Activated T-cell treated with anti-CD3 and anti-CD28 coated beads, Interleukin-2, amount 50 U/mL, for 48 hours (primary cell): ENCODE results near the gene SLC35G3.
"Not testable (repeated sequence)": the region's sequence is repeated elsewhere in the genome, so short reads cannot be mapped to it uniquely, and the experiment has no call there.

Experiments used
- DNase-seq, 2 experiments: peaks; one replicate each; pipeline ENCODE4 v3.0.0-alpha.2; 2020

The SLC35G3 gene

GRCh38 chr17:35162755-35163154, 31.4 kb downstream of the SLC35G3 start:
- DNase-seq, result no peak

- DNase-seq, result no peak
Observed at GRCh38 chr17:35161281-35161761, 32.9 kb downstream of the SLC35G3 start.

DNA sequence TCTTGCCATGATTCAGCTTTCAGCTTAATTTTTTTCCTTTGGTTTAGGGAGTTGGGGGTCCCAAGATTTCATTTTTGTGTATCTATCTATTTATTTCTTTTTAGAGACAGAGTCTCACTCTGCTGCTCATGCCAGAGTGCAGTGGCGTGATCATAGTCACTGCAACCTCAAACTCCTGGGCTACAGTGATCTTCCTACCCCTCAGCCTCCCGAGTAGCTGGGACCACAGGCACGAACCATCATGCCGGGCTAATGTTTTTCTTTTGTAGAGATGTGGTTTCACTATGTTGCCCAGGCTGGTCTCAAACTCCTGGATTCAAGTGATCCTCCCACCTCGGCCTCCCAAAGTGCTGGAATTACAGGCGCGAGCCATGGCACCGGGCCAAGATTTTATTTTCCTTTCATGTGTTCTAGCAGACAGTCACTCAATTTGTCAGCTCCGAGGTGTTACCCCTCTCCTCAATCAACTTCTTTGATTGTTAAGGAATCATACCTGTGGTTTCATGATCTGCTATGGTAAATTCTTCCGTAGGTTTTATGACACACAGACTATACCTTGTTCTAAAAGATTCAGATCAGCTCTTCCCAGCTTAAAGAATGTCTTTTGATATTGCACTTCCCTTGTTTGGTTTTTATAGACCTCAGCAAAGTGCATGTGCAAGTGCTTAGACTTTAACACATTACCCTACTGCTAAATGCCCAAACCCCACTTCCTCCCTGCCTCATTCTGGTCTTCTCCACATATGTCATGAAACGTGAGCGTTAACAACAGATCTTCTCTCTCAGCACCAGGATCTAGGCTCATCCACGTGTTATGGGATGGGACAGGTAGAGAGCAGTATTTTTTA, 33.6 kb downstream of the SLC35G3 start:
- DNase-seq, result peak; percentile 35 to 46

DNA sequence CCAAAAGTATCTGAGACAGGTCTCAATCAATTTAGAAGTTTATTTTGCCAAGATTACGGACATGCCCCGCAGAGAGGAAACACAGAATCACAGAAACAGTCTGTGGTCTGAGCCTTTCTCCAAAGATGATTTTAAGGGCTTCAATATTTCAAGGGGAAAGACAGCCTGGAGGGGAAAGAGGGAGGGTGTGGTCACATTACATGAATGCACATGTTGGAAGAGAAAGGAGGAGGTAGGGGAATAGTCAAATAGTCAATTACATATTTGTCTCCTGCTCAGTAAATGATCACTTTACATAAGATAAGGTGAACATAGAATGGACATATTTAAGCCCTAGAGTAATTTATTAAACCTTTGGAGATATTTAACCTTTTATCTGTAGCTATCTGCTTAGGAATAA, 34.3 kb downstream of the SLC35G3 start:
- no peak for DNase-seq

GRCh38 chr17:35155246-35155645, 38.9 kb downstream of the SLC35G3 start:
- no peak for DNase-seq

DNA sequence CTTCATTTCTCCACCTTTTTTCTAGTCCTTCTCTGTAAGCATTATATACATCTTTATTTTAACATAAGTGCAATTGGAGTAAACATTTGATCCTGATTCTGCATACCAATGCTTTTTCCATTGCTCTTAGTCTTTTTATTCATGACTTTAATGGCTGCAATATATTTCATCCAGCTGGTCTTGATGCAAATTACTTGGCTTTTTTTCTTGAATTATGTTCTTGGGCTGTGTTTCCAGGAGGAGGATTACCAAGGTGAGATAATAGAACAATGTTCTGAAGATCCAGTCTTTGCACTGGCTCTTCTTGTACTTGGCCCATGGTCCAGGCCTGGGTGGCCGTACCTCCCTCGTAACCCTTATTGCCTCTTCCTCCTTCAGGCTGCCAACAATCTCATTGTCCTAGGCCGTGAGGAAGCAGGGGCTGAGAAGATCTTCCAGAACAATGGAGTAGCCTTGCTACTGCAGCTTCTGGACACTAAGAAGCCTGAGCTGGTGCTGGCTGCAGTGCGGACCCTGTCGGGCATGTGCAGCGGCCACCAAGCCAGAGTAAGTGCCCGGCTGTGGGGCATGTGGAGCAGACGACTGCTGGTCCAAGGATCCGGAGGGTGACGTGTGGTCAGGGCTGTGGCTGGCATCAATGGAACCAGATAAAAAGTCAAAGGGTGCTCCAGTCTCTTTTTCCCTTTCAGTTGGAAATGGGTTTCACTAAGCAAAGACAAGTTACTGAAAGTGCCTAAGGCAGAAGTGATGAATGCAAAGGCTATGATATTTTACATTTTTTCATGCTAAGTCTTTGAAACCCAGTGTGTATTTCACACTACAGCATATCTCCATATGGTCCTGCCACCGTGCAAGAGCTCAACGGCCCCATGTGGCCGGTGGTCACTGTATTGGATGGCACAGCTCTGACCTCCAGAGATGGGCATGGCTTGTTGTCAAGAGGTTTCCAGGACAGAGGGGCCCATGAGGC, 39.7 kb downstream of the SLC35G3 start:
- DNase-seq, result no peak

DNA sequence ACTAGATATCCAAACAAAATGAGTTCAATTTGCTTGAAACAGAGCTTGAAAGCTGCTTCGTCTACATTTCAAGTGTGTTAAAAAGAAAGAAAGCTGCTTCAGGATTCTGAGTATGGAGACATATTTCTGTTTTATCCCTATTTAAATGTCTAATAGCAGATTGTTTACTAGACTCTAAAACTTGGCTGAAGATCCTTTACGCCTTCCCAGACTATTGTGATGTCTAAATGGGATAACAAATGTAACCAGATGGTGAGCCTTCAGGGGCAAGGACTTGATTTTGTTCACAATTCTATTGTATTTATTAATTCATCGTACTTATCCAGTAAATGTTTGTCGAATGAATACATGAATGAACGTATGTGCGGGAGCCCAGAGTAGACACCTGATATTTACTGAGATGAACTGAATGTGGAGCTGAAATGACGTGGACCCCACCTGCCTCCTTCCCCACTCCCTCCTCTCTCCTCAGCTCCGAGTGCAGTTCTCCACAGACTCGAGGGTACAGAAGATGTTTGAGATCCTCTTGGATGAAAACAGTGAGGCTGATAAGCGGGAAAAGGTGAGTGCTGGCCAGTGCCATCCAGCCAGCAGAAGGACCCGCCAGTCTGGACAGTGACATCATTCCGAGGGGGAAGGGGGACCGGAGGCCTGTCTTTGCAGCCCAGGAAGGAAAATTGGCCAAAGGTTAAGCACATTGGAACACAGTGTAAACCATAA, 41.6 kb downstream of the SLC35G3 start:
- no peak for DNase-seq

DNA sequence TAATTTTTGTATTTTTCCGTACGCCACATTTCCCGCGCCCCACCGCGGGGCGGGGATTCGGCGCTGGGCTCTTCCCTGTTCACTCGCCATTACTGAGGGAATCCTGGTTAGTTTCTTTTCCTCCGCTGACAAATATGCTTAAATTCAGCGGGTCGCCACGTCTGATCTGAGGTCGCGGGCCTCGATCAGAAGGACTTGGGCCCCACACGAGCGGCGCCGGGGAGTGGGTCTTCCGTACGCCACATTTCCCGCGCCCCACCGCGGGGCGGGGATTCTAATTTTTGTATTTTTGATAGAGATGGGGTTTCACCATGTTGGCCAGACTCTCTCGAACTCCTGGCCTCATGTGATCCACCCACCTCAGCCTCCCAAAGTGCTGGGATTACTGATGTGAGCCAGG, 43.1 kb downstream of the SLC35G3 start:
- DNase-seq, result not testable (repeated sequence)

DNA sequence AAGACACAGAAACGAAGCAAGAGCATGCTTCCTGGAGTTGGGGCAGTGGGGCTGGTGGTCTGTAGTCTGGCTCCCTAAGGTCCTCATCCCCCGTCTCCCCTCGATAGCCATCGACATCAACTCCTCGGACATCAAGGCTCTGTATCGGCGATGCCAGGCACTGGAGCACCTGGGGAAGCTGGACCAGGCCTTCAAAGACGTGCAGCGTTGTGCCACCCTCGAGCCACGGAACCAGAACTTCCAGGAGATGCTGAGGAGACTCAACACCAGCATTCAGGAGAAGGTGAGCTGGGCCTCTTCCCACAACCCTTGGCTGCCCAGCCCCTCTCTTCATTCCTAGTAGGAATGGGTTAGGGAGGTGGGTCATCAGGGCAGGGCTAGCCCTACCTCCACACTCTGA, 44.3 kb downstream of the SLC35G3 start:
- no peak for DNase-seq

DNA sequence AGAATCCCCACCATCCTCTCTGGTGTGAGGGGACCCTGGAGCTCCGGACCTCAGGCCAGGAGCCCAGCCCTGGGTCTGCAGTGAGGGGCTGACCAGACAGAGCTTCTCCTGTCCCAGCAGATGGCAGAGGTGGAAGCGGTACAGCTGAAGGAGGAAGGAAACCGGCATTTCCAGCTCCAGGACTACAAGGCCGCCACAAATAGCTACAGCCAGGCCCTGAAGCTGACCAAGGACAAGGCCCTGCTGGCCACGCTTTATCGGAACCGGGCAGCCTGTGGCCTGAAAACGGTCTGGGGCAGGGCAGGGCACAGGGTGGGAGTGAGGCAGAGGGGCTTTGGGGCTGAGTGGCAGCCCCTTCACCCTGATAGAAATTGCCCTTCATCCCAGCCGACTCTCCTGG, 46.0 kb downstream of the SLC35G3 start:
- DNase-seq, result no peak

DNA sequence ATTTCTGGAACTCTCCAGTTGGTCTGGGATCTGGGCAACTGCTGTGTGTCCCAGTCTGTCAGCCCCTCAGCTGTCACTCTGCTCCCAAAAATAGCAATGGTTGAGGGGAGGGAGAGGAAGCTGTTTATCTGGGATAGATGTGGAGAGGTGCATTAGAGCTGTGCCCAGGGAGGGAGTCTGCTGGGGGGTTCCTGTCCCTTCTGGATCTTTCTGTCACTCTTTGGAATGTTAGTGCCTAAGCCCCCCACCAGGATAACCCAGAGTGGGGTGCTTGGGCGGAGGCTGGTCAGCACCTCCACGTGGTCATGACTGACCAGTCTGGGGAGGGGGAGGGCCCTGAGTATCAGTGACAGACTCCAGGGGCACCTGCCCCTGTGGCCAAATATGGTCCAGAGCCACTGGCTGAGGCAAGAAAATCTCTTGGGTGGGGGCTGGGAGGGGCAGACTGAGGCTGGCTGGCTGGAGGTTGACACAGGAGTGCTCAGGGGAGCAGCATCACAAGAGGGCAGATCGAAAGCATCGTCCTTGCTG, 46.8 kb downstream of the SLC35G3 start, which contains the start of gene UNC45B:
UNC45B (plus strand) TSS at position 443 of the 531 bp plus-strand sequence. CDS start 447 bp downstream, outside the sequence.
- no peak for DNase-seq

DNA sequence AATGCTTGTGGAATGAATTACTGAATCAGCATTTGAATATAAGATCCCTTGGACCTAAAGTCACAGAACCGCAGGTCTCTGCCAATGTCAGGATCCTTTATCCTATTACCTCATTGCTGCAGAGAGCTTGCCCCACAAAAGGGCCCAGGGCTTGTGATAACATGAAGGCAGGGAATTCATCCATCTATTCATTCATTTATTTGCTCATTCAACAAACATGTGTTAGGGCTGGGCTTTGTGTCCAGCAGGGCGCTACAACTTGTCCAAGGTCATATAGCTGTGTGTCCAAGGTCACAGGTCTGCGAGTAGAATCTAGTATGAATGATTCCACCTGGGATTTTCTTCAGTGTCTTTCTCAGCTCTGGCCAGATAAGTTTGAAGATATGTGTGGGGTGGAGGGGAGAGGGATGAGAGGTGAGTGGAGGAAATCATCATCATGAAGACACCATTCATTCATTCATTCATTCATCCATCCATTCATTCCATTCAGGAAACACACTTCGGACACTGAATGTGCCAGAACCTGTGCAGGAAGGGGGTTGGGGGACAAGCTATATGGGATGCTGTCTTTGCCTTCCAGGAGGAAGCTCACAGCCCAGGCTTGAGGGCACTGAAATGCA, 47.9 kb downstream of the SLC35G3 start:
- no peak for DNase-seq

GRCh38 chr17:35144840-35145239, 49.4 kb downstream of the SLC35G3 start:
- no peak for DNase-seq
